K562 (cell line): ENCODE data around the gene PNMA3.
"Not testable (repeated sequence)": the region's sequence is repeated elsewhere in the genome, so short reads cannot be mapped to it uniquely, and the experiment has no call there.

Experiments
- CEBPB ChIP-seq: fragments of 450-650 bp; IDR thresholded peaks from 2 replicates; pipeline ENCODE4 v1.6.1; 2016; ENCODE audit warnings: missing genetic modification characterization, missing compliant biosample characterization
- CTCF ChIP-seq, 3 experiments: IDR thresholded peaks in 2 of 3; conservative IDR thresholded peaks in 1 of 3; 2 replicates each; pipeline ENCODE4 v1.5.1; 2011 to 2012; ENCODE audit warnings: low read length in 3 of 3, mild to moderate bottlenecking in 3 of 3, control low read depth in 2 of 3, improper control_type of control experiment in 1 of 3, inconsistent platforms in 1 of 3, low read depth in 1 of 3, mixed read lengths in 1 of 3, moderate library complexity in 1 of 3; ENCODE audit not compliant: insufficient read depth in 2 of 3
- SAFB2 ChIP-seq: fragments of 200-400 bp; formaldehyde crosslinking; IDR thresholded peaks from 2 replicates; pipeline ENCODE4 v1.6.1; 2018; ENCODE audit warnings: borderline replicate concordance, low read length, low read depth, moderate library complexity; ENCODE audit not compliant: severe bottlenecking
- TAF1 ChIP-seq: IDR thresholded peaks from 2 replicates; pipeline ENCODE4 v1.6.1; 2011; ENCODE audit warnings: mild to moderate bottlenecking, low read length, moderate library complexity; ENCODE audit not compliant: insufficient read depth, control insufficient read depth, severe bottlenecking; ENCODE audit errors: extremely low read depth
- YBX1 ChIP-seq: fragments of 450-650 bp; IDR thresholded peaks from 2 replicates; pipeline ENCODE4 v1.7.1; 2016; ENCODE audit warnings: mild to moderate bottlenecking
- ZNF24 ChIP-seq: fragments of 450-650 bp; IDR thresholded peaks from 2 replicates; pipeline ENCODE4 v1.6.1; 2016
- ZNF324 ChIP-seq: fragments of 250-450 bp; sonication (Bioruptor Pico); IDR thresholded peaks from 2 replicates; pipeline ENCODE4 v1.4.0; 2020; ENCODE audit warnings: mild to moderate bottlenecking
- ZSCAN29 ChIP-seq: fragments of 450-650 bp; IDR thresholded peaks from 2 replicates; pipeline ENCODE4 v1.6.1; 2017

- TF ChIP-seq YBX1; TAF1; ZNF324 (CRISPR knock-in tag); CTCF (IDR thresholded peaks at IDR 0.05 in 2 of 3, conservative IDR thresholded peaks at IDR 0.05 in 1 of 3; ENCODE audit: insufficient read depth in 2 of 3, low read depth in 1 of 3, low read length in 3 of 3); CEBPB (tag); SAFB2; ZNF24; ZSCAN29: not testable (repeated sequence)
Observed at GRCh38 chrX:153106092-153106801, 50.0 kb downstream of the PNMA3 start.
